Hepatocyte (in vitro differentiated cells): ENCODE data around the gene OGFR. TPM values are rescaled to one million over a fixed set of nuclear protein-coding genes. Genes with fewer than 3 reads are reported as not detected.

ENCODE experiments used
- DNase-seq: peaks from one replicate; pipeline ENCODE4 v3.0.0-alpha.2; 2016; ENCODE audit warnings: low spot score
- H2AFZ ChIP-seq: fragments of 200-600 bp; sonication (generic); 2 replicates; pipeline ENCODE4 v1.6.0; 2016; ENCODE audit warnings: antibody characterized with exemption, mild to moderate bottlenecking
- H3K27ac ChIP-seq: fragments of 200-600 bp; sonication (generic); 2 replicates; pipeline ENCODE4 v1.5.1; 2016; ENCODE audit warnings: mild to moderate bottlenecking
- H3K27me3 ChIP-seq: fragments of 200-600 bp; sonication (generic); 2 replicates; pipeline ENCODE4 v1.6.1; 2016
- H3K36me3 ChIP-seq: fragments of 200-600 bp; sonication (generic); replicated peaks from 2 replicates; pipeline ENCODE4 v1.5.1; 2016; ENCODE audit warnings: low read depth; ENCODE audit not compliant: insufficient read depth
- H3K4me1 ChIP-seq: fragments of 200-600 bp; sonication (generic); 2 replicates; pipeline ENCODE4 v1.5.1; 2016; ENCODE audit warnings: mild to moderate bottlenecking, moderate library complexity; ENCODE audit not compliant: insufficient read depth
- H3K4me2 ChIP-seq: fragments of 200-600 bp; sonication (generic); 2 replicates; pipeline ENCODE4 v1.6.0; 2016
- H3K4me3 ChIP-seq: fragments of 200-600 bp; sonication (generic); 2 replicates; pipeline ENCODE4 v1.5.1; 2016; ENCODE audit warnings: mild to moderate bottlenecking
- H3K79me2 ChIP-seq: fragments of 200-600 bp; sonication (generic); 2 replicates; pipeline ENCODE4 v1.6.0; 2017; ENCODE audit warnings: mild to moderate bottlenecking
- H3K9me2 ChIP-seq: fragments of 200-600 bp; sonication (generic); replicated peaks from 2 replicates; pipeline ENCODE4 v1.6.0; 2017; ENCODE audit warnings: mild to moderate bottlenecking; ENCODE audit not compliant: insufficient read depth
- H3K9me3 ChIP-seq: fragments of 200-600 bp; sonication (generic); 2 replicates; pipeline ENCODE4 v1.5.1; 2016; ENCODE audit warnings: low read depth, mild to moderate bottlenecking
- H4K20me1 ChIP-seq: fragments of 200-600 bp; sonication (generic); 2 replicates; pipeline ENCODE4 v1.6.0; 2016; ENCODE audit warnings: mild to moderate bottlenecking; ENCODE audit not compliant: insufficient read depth, poor library complexity, severe bottlenecking
- EZH2 ChIP-seq: fragments of 200-600 bp; sonication (generic); IDR thresholded peaks from 2 replicates; pipeline ENCODE4 v1.6.1; 2016; ENCODE audit warnings: antibody characterized with exemption, mild to moderate bottlenecking, borderline replicate concordance
- EZH2phosphoT487 ChIP-seq: fragments of 200-600 bp; sonication (generic); IDR thresholded peaks from one replicate; pipeline ENCODE4 v1.6.1; 2018; ENCODE audit warnings: antibody characterized with exemption, mild to moderate bottlenecking, low read depth, moderate library complexity; ENCODE audit not compliant: unreplicated experiment, severe bottlenecking
- WGBS: methylation state at CpG from one replicate; pipeline ENCODE4 v1.1.6; 2016; ENCODE audit warnings: low lambda C conversion rate; ENCODE audit errors: missing lambda C conversion rate; 5-methylcytosine and 5-hydroxymethylcytosine counted together
- polyA plus RNA-seq: library from polyadenylated mRNA; unstranded; fragments of >200 nt; fragmentation: Nextera tagmentation; extraction: Ambion mirVana; gene quantifications from 2 replicates; pipeline ENCODE4 v1.2.1, GENCODE V29; 2016
- total RNA-seq: library from RNA; depleted of rRNA; stranded (reverse); fragments of >200 nt; gene quantifications from 2 replicates; pipeline ENCODE4 v1.2.3, GENCODE V29; 2014
- TF ChIP-seq, protein P1 (sequence below): fragments of 200-600 bp; sonication (generic); IDR thresholded peaks from 2 replicates; pipeline ENCODE4 v1.5.1; 2016; ENCODE audit warnings: antibody characterized with exemption, mild to moderate bottlenecking; ENCODE audit not compliant: poor library complexity

OGFR gene
- total and polyA plus RNA-seq, 2 experiments from 2014 or later: 47.6 to 80.8 TPM

DNA sequence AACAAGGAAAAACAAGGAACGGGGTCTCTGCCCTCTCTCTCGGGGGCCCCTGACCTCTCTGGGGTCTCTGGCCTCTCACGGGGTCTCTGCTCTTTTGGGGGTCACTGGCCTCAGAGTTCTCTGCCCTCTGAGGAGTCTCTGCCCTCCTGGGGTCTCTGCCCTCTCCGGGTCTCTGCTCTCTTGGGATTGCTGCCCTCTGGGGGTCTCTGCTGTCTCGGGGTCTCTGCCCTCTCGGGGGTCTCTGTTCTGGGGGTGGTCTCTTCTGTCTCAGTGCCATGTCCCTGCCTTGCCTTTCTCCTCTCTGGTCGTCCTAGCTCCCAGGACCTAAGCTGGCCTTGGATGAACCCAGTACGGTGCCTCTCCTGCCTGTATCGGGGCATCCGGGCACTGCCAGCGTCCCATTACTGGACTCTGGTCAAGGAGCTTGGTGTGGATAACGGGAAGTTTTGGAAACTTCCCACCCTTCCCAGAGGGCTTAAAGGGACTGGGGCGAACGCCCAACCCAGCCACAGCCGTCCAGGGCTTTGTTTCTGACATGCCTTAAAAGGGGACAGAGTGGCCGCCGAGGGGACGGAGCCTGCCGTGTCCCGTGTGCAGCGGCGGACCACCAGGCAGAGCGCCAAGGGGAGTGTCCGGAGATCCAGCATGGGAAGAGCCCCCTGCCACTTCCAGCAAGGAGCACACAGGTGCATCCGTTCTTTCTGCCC is 33.1 kb upstream of the OGFR start:
- Histone ChIP-seq H3K4me3 (no peak overlapping the region), H4K20me1 (no peaks in the 10 kb centered on the region), H3K9me3 (no peaks in the 10 kb centered on the region), H3K36me3 (no peaks in the 10 kb centered on the region), H3K27ac (no peak overlapping the region), H3K9me2 (no peaks in the 10 kb centered on the region), H3K27me3 (no peaks in the 10 kb centered on the region), H3K79me2 (no peaks in the 10 kb centered on the region), H3K4me2 (no peak overlapping the region), H3K4me1 (peaks cover 12% of the 10 kb centered on the region), H2AFZ (no peak overlapping the region)
- 89% methylated on average over 25 of the region's 25 CpGs for WGBS
- no peak for DNase-seq
- TF ChIP-seq EZH2: no peak
- TF ChIP-seq, protein P1, sequence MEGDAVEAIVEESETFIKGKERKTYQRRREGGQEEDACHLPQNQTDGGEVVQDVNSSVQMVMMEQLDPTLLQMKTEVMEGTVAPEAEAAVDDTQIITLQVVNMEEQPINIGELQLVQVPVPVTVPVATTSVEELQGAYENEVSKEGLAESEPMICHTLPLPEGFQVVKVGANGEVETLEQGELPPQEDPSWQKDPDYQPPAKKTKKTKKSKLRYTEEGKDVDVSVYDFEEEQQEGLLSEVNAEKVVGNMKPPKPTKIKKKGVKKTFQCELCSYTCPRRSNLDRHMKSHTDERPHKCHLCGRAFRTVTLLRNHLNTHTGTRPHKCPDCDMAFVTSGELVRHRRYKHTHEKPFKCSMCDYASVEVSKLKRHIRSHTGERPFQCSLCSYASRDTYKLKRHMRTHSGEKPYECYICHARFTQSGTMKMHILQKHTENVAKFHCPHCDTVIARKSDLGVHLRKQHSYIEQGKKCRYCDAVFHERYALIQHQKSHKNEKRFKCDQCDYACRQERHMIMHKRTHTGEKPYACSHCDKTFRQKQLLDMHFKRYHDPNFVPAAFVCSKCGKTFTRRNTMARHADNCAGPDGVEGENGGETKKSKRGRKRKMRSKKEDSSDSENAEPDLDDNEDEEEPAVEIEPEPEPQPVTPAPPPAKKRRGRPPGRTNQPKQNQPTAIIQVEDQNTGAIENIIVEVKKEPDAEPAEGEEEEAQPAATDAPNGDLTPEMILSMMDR: no peak
- TF ChIP-seq EZH2phosphoT487: no peak

DNA sequence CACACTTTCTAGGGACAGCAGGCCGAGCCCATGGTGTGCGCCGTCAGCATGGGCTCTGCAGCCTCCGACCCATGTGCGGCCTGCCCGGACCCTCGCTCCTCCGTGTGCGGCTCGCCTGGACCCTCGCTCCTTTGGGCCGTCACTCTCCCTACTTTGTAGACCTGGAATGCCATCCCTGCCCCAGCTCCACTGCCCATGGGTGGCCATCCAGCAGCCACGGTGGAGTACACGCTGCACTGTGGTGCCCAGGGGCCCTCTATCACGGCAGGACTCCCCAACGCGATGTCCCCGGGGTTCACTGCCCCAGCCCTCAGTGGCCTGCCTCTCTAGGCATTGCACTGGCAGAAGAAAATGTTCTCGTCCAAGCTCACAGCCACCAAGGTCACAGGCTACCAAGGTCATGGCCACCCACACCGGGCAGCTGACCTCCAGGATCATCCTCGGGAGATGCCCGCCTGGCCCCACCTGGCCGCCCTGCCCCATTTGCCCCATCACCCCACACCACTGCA is 32.5 kb upstream of the OGFR start:
- Histone ChIP-seq H3K9me2 (no peaks in the 10 kb centered on the region), H3K79me2 (no peaks in the 10 kb centered on the region), H3K4me3 (no peak overlapping the region), H3K27me3 (no peaks in the 10 kb centered on the region), H3K9me3 (no peaks in the 10 kb centered on the region), H3K4me1 (peaks cover 12% of the 10 kb centered on the region), H3K4me2 (no peak overlapping the region), H3K27ac (no peak overlapping the region), H4K20me1 (no peaks in the 10 kb centered on the region), H2AFZ (no peak overlapping the region), H3K36me3 (no peaks in the 10 kb centered on the region)
- TF ChIP-seq EZH2: no peak
- no peak for TF ChIP-seq EZH2phosphoT487
- TF ChIP-seq, protein P1: no peak
- no peak for DNase-seq
- WGBS: 98% methylated on average over 22 of the region's 23 CpGs

DNA sequence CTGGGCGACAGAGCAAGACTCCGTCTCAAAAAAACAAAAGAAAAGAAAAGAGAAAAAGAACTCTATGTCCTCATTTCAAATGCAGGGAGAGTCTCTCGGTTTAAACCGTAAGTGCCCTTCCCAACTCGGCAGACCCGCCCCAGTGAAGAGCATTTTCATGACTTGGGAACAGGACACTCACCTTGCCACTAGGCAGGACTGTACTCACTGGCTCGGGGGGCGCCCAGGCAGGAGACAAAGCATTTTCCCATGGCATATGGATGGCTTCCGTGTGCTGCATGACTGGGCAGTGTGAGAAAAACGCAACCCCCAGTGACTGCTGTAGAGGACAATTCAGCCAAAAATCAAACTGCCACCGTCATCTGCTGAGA is 32.0 kb upstream of the OGFR start:
- Histone ChIP-seq H3K4me3 (no peak overlapping the region), H2AFZ (no peak overlapping the region), H3K4me2 (no peak overlapping the region), H3K9me3 (no peaks in the 10 kb centered on the region), H3K79me2 (no peaks in the 10 kb centered on the region), H3K9me2 (no peaks in the 10 kb centered on the region), H3K27me3 (no peaks in the 10 kb centered on the region), H3K4me1 (peaks cover 12% of the 10 kb centered on the region), H4K20me1 (no peaks in the 10 kb centered on the region), H3K36me3 (no peaks in the 10 kb centered on the region), H3K27ac (no peak overlapping the region)
- 87% methylated on average over 11 of the region's 11 CpGs for WGBS
- DNase-seq: no peak
- TF ChIP-seq EZH2: no peak
- TF ChIP-seq, protein P1: no peak
- no peak for TF ChIP-seq EZH2phosphoT487
